ENCODE measurements around the gene CACNA1G.

CACNA1G gene

DNA sequence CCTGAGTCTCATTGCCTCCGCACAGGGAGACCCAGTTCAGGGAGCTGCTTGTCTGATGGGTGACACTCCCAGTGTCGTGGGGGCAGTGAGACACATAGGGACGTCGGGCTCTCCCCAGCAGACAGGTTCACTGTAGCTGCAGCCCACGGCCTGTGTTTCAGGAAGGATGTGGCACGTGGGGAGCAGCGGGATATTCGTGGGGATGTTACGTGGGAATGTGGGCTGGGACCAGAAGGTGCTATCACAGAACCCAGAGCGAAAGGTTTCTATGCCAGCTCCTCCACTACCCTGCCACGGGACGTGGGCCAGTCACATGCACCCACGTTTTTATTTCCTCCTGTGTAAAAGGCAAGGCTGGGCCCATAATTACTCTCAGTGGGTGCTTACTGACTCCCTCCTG is 16.3 kb downstream of the CACNA1G start:
- Histone ChIP-seq H3K36me3 (peaks cover 94% of the 10 kb centered on the region), H3K27ac (peak overlapping the region; percentile 3; the same call in 1 of the 2 replicates), H3K27me3 (ENCODE audit: insufficient read depth, low read depth, severe bottlenecking) (no peaks in the 10 kb centered on the region), H3K9me3 (ENCODE audit: severe bottlenecking) (no peaks in the 10 kb centered on the region), H3K4me3 (ENCODE audit: low read depth, low read length) (no peak overlapping the region)
- no peak for DNase-seq
- TF ChIP-seq, protein P1, sequence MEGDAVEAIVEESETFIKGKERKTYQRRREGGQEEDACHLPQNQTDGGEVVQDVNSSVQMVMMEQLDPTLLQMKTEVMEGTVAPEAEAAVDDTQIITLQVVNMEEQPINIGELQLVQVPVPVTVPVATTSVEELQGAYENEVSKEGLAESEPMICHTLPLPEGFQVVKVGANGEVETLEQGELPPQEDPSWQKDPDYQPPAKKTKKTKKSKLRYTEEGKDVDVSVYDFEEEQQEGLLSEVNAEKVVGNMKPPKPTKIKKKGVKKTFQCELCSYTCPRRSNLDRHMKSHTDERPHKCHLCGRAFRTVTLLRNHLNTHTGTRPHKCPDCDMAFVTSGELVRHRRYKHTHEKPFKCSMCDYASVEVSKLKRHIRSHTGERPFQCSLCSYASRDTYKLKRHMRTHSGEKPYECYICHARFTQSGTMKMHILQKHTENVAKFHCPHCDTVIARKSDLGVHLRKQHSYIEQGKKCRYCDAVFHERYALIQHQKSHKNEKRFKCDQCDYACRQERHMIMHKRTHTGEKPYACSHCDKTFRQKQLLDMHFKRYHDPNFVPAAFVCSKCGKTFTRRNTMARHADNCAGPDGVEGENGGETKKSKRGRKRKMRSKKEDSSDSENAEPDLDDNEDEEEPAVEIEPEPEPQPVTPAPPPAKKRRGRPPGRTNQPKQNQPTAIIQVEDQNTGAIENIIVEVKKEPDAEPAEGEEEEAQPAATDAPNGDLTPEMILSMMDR (IDR thresholded peaks at IDR 0.05; ENCODE audit: low read depth, low read length), result no peak

DNA sequence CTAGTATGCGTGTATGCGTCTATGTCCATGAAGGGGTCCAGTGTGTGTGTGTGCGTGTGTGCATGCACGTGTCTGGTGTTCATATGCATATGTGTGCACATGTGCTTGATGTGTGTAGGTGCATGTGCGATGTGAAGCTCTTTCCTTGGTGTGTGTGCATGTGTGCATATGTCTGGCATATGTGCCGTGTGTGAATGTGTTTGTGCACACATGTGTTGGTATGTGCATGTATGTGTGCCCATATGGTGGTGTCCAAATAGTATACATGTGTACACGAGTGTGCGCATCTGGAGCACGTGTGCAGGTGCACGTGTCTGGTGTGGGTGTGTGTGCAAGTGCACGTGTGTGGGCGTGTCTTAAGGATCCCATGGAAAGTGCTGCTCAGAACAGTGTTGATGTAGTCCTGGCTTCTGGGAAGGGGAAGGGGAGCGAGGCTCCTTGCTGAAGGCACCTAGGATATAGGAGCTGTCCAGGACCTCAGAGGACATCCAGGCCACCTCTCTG is 17.0 kb downstream of the CACNA1G start:
- peaks cover 94% of the 10 kb centered on the region for H3K36me3 ChIP-seq
- DNase-seq, result no peak
- no peaks in the 10 kb centered on the region for H3K9me3 ChIP-seq (ENCODE audit: severe bottlenecking)
- TF ChIP-seq, protein P1 (IDR thresholded peaks at IDR 0.05; ENCODE audit: low read depth, low read length), result no peak
- H3K4me3 ChIP-seq (ENCODE audit: low read depth, low read length), result no peak overlapping the region
- no peaks in the 10 kb centered on the region for H3K27me3 ChIP-seq (ENCODE audit: insufficient read depth, low read depth, severe bottlenecking)
- H3K27ac ChIP-seq, result no peak overlapping the region

DNA sequence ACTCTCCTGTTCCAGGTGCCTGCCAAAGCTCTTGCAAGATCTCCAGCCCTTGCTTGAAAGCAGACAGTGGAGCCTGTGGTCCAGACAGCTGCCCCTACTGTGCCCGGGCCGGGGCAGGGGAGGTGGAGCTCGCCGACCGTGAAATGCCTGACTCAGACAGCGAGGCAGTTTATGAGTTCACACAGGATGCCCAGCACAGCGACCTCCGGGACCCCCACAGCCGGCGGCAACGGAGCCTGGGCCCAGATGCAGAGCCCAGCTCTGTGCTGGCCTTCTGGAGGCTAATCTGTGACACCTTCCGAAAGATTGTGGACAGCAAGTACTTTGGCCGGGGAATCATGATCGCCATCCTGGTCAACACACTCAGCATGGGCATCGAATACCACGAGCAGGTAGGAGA is 17.7 kb downstream of the CACNA1G start:
- Histone ChIP-seq H3K36me3 (peaks cover 93% of the 10 kb centered on the region), H3K4me3 (ENCODE audit: low read depth, low read length) (no peak overlapping the region), H3K27me3 (ENCODE audit: insufficient read depth, low read depth, severe bottlenecking) (no peaks in the 10 kb centered on the region), H3K27ac (peak overlapping the region; percentile 6; the same call in 1 of the 2 replicates), H3K9me3 (ENCODE audit: severe bottlenecking) (no peaks in the 10 kb centered on the region)
- no peak for DNase-seq
- TF ChIP-seq, protein P1 (IDR thresholded peaks at IDR 0.05; ENCODE audit: low read depth, low read length), result no peak

DNA sequence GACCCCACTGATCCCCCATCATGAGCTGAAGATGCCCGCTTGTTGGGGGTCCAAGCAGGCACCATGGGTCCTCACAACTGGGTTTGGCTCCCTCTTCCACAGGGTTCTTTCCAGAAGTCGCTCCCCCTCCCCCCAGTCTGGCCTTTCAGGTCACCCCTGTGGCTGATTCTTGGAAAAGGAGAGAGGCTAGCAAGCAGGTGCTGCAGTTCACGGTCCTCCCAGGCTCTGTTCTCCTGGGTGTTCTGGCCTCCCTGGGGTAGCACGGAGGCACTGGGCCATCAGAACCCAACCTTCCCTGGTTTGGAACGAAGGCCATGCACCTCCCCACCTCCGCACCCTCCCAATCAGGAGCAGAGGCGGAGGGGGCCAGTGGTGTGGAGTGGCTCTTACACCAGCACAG is 18.9 kb downstream of the CACNA1G start:
- Histone ChIP-seq H3K4me3 (ENCODE audit: low read depth, low read length) (no peak overlapping the region), H3K27ac (peak overlapping the region; percentile 46), H3K27me3 (ENCODE audit: insufficient read depth, low read depth, severe bottlenecking) (no peaks in the 10 kb centered on the region), H3K36me3 (peaks cover 94% of the 10 kb centered on the region), H3K9me3 (ENCODE audit: severe bottlenecking) (no peaks in the 10 kb centered on the region)
- DNase-seq, result no peak
- TF ChIP-seq, protein P1 (IDR thresholded peaks at IDR 0.05; ENCODE audit: low read depth, low read length), result no peak

DNA sequence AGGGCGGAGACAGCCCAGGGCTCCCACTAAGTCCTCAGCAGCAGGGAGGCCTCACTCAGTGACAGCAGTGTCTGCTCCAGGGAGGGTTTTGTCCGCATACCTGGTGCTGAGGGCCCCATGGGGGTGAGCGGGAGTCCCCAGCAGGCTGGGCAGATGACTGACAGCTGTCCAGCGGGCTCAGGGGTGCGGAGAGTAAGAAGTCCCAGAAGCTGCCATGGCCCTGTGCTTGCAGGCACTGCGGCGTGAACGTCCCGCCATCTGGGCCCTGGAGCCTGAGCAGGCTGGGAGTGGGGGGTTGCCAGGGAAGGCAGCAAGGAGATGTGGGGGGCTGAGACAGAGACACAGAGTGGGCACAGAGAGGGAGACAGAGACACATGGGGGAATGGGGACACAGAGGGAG is 20.1 kb downstream of the CACNA1G start:
- TF ChIP-seq, protein P1 (IDR thresholded peaks at IDR 0.05; ENCODE audit: low read depth, low read length), result no peak
- no peaks in the 10 kb centered on the region for H3K27me3 ChIP-seq (ENCODE audit: insufficient read depth, low read depth, severe bottlenecking)
- peaks cover 91% of the 10 kb centered on the region for H3K36me3 ChIP-seq
- DNase-seq, result no peak
- H3K4me3 ChIP-seq (ENCODE audit: low read depth, low read length), result no peak overlapping the region
- no peaks in the 10 kb centered on the region for H3K9me3 ChIP-seq (ENCODE audit: severe bottlenecking)
- H3K27ac ChIP-seq, result peak overlapping the region; percentile 46

GRCh38 chr17:50581316-50581715 is 20.8 kb downstream of the CACNA1G start:
- TF ChIP-seq, protein P1 (IDR thresholded peaks at IDR 0.05; ENCODE audit: low read depth, low read length), result no peak
- no peak for DNase-seq
- H3K36me3 ChIP-seq, result peaks cover 91% of the 10 kb centered on the region
- H3K27ac ChIP-seq, result no peak overlapping the region
- H3K27me3 ChIP-seq (ENCODE audit: insufficient read depth, low read depth, severe bottlenecking), result no peaks in the 10 kb centered on the region
- H3K9me3 ChIP-seq (ENCODE audit: severe bottlenecking), result no peaks in the 10 kb centered on the region
- H3K4me3 ChIP-seq (ENCODE audit: low read depth, low read length), result no peak overlapping the region
